ENCODE measurements around the gene RNF168.
A peak's percentile ranks its signal among the peaks of the same experiment; 100 is the strongest.
"Not testable (repeated sequence)": the region's sequence is repeated elsewhere in the genome, so short reads cannot be mapped to it uniquely, and the experiment has no call there.

RNF168 gene

DNA sequence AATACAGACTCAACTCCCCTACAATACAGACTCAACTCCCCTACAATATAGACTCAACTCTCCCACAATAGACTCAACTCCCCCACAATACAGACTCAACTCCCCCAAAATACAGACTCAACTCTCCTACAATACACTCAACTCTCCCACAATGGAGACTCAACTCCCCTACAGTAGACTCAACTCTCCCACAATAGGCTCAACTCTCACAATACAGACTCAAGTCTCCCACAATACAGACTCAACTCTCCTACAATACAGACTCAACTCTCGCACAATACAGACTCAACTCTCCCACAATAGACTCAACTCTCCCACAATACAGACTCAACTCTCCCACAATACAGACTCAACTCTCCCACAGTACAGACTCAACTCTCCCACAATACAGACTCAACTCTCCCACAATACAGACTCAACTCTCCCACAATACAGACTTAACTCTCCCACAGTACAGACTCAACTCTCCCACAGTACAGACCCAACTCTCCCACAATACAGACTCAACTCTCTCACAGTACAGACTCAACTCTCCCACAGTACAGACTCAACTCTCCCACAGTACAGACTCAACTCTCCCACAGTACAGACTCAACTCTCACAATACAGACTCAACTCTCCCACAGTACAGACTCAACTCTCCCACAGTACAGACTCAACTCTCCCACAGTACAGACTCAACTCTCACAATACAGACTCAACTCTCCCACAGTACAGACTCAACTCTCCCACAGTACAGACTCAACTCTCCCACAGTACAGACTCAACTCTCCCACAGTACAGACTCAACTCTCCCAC lies 40.7 kb downstream of the RNF168 start:
- DNase-seq = not testable (repeated sequence)

DNA sequence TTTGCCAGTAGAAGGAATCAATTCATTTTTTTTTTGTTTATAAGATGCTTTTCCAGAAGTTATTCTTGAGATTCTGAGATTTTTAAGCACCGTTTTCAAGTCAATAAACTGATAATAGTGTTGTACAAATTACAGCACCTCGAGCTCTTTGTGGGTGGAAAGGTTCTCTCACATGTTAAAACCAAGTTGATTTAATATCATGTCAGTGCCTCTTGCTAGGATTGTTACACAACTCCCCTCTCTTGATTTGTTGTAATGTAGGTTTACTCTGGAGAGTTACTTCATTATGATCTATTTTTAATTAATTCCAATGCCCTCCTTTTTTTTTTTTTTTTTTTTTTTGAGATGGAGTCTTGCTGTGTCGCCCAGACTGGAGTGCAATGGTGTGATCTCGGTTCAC lies 45.5 kb downstream of the RNF168 start:
- no peak for DNase-seq

DNA sequence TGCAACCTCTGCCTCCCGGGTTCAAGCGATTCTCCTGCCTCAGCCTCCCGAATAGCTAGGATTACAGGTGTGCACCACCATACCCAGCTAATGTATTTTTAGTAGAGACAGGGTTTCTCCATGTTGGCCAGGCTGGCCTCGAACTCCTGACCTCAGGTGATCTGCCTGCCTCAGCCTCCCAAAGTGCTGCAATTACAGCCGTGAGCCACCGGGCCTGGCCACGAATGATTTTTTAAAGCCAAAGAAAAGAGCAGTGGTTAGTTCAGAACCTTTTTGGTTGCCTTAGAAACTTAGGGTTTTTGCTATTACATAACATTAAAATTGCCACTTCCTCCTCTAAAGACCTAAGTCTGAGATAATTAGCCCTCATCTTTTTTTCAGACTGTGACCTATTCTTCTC lies 46.1 kb downstream of the RNF168 start:
- not testable (repeated sequence) for DNase-seq

DNA sequence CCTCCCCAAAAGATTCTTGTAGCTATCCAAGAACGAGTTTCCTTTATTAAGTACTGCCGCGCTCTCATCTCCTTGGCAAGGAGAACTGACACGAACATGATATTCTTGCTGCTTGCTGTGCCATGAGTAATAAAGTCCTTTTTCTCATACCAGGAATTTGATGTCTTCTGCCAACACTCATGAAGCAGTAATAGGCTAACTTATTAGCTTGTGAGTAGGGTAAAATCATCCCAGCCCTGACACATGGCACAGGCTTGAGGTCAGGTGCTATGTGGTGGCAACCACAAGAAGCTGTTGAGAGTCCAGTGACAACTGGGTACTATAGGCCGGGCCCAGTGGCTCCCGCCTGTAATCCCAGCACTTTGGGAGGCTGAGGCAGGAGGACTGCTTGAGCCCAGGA lies 48.6 kb downstream of the RNF168 start:
- DNase-seq = no peak

DNA sequence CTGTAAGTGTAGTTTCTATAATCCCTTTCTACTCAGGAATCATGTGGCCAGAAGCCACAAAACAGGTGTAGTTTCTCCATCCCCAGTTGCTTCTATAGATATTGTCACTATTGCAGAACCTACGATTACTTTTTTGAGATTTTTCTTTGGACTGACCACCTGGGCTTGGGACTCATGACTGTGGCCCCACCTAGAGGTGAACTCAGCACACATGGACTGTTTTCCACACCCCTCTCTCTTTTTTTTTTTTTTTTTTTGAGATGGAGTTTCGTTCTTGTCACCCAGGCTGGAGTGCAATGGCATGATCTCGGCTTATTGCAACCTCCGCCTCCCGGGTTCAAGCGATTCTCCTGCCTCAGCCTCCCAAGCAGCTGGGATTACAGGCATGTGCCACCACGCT lies 58.2 kb downstream of the RNF168 start:
- DNase-seq = not testable (repeated sequence)

DNA sequence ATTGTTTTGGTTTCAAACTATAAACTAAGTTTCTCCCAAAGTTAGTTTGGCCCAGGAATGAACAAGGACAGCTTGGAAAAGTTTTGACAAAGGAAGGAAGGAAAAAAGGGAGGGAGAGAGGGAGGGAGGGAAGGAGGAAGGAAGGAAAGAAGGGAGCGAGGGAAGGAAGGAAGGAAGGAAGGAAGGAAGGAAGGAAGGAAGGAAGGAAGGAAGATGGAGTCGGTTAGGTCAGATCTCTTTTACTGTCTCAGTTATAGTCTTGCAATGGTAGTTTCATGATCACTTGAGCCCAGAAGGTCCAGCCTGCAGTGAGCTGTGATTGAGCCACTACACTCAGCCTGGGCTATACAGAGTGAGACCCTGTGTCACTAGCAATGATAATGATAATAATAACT lies 59.1 kb downstream of the RNF168 start:
- no peak for DNase-seq

DNA sequence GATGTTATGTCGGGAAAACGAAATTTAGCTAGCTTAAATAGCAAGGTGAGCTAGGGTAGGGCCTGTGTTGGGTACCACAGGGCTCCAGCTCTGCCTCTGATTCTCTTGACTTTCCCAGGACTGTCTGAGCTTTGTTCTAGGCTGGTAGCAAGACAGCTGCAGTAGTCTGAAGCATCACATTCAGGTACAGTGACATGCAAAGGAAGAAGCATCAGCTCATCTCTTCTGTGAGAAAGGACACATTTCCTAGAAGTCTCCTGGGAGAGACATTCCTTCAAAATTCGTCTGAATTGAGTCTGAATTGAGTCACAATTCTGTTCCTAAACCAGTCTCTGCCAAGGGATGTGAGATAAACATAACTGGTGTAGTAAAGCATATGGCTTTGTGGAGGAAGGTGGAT lies 62.9 kb downstream of the RNF168 start:
- DNase-seq = no peak

DNA sequence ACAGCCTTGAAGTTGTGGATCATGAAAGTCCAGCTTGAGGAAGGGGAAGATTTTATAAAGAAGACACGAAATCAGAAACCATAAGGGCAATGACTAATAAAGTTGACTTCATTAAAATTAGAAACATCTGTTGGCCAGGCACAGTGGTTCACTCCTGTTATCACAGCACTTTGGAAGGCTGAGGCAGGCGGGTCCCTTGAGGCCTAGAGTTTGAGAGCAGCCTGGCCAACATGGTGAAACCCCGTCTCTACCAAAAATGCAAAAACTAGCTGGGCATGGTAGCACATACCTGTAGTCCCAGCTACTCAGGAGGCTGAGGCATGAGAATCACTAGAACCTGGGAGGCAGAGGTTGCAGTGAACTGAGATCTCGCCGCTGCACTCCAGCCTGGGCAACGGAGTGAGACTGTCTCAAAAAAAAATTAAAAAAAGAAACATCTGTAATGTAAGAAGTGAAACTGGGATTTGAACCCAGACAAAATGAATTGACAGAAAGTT lies 63.5 kb downstream of the RNF168 start:
- DNase-seq = no peak

DNA sequence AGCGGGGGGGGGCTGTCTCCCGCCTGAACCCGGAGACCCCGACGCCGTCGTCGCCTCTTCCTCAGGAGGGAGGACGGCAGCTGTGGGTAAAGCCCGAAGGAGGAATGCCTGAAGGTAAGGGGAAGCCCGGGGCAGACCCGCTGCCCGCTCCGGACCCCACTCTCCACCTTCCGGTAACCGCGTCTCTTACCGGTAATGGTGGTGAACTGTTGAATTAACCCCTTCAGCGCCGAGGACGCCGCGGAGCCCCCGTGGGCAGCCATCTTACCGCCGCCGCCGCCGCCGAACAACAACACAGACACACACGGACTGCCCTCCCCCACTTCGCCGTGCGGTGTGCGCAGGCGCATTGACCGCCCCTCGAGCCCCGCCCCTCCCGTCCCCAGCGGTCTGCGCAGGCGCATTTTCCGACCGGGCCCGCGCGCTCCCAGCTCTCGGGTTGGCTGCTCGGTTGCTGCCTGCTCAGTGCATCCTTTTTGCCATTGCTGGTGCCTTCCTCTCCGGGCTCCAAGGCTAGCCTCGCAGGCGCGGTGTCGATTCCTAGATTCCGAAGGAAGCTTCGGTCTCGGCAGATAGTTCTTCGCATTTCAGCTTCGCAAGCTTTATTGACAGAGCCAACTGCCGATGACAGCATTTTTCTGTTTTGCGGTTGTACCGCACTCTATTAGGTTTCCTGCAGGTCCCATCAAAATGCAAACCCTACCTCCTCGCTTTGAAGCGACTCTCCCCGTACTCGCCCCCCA lies 71.3 kb downstream of the RNF168 start, which contains the start of gene UBXN7:
UBXN7 (minus strand) TSS at position 291 of the 743 bp plus-strand sequence; CDS start at position 263, 28 bp downstream.
- DNase-seq = peak; percentile 94

DNA sequence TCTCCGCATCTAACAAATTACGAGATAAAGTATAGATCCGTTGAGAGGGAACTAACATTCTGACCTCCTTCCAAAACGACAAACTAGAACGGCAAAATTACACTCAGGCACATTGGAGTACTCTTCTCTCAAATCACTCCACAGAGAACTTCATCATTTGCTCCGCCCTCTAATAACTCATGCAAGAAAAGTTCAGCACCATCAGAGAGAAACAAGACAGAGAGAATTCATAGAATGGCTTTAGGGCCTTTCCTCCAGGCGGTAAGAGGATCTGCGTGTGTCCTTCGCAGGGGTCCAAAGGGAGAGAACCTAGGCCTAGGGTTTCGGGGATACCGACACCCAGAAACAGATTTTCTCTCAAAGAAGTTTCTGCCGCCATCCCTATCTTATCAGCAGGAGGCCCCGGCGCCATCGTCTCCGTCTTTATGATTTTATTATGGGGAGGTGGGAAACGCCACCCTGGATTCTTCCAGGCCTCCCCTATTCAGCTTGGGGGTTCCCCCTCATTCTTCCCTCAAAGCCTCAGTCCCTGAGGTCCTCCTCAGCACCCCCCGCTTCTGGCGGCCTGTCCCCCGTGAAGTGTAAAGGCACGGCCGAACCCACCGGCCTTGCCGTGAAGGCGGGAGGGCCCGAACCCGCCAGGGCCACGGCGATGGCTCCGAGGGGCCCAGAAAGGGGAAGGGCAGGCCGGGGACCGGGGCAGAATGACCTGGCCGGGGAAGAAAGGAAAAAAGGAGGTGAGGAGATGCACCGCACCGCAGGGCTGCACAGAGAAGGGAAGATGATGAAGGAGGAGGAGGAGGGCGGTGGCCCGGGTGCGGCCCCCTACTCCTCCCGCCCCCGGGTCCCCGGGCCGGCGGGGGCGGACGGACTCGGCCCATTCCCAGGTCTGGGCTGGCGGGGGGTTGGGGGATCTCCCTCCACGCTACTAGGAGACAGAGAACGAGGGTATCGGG lies 72.1 kb downstream of the RNF168 start:
- peak; percentile 69 for DNase-seq

DNA sequence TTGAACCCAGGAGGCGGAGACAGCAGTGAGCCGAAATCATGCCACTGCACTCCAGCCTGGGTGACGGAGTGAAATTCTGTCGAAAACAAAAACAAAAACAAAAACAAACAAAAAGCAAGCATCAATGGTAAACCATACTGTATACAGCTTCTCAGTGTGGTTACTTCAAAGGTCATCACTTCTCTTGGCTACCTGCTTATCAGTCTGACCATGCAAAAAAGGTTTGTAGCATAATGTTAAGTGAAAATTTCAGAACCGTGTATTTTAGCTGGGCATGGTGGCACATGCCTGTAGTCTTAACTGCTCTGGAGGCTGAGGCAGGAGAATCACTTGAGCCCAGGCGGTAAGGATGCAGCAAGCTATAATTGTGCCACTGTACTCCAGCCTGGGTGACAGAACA lies 75.5 kb downstream of the RNF168 start:
- DNase-seq = no peak

DNA sequence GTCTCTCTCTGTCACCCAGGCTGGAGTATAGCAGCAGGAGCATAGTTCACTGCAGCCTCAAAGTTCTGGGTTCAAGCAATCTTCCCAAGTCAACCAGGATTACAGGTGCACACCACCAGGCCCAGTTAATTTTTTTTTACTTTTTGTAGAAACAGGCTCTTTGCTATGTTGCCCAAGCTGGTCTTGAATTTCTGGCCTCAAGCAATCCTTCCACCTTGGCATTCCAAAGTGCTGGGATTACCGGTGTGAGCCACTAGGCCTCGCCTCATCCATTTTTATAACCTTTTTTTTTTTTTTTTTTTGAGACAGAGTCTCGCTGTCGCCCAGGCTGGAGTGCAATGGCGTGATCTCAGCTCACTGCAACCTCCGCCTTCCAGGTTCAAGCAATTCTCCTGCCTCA lies 79.1 kb downstream of the RNF168 start:
- DNase-seq = not testable (repeated sequence)

DNA sequence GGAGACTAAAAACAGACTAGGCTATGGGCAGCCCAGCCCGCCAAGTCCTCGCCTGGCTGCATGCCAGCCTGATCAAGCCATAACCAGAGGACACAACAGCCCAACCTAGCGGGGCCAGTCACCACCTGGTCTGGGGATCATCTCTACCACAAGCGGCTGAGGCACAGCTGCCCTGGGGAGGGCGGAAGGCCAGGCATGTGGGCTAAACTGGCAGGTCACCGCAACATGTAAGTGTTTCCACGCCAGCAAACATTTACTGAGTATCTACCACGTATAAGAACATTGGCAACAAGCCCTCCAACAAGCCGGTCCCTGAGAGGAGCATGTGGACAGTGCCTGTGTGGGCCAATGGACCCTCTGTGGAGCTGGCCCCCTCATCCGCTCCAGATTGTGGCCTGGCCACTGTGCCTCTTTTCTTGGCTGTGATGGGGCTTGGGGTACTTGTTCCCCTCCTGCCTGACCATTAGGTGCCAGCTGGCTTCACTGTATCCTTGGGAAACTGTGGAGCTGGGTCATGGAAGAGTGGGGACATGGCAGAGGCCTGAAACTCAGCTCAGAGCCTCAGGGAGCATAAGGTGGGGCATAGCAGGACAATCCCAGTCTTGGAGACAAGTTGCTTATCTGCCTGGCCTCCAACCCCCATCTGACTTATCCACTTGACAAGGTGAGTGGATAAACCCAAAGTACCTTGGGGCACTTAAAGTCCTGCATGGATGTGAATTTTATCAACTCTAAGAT lies 80.4 kb downstream of the RNF168 start:
- peak; percentile 66 for DNase-seq

DNA sequence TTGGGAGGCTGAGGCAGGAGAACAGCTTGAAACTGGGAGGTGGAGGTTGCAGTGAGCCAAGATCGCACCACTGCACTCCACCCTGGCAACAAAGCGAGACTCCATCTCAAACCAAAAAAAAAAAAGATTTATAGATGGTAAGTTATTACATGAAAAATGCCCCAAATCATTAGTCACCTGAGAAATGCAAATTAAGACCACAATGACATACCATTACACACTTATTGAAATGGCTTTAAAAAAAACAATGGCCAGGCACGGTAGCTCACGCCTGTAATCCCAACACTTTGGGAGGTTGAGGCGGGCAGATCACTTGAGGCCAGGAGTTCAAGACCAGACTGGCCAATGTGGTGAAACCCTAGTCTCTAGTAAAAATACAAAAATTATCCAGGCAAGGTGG lies 81.9 kb downstream of the RNF168 start:
- not testable (repeated sequence) for DNase-seq

DNA sequence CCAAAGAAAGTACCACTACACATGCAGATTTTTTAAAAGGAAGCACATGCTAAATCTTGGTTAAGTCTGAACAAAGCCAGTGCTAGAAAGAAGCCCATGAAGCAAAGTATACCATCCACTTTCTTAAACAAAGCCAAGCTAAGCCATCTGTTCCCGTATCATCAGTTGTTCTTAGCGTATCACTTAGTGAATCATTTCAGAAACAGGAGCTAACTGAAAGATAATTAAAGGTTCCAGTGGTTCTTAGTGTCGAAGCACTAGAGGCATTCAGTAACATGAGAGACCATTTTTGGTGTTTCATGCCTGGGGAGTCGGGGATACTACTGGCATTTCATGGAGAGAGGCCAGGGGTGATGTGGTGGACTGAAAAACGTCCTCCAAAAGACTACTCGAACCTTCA lies 84.2 kb downstream of the RNF168 start:
- no peak for DNase-seq

Data from NCI-H510A treated with DMSO at 0.1 percent for 48 hours (cell line).